NCI-H2196 treated with DMSO at 0.1 percent for 48 hours (cell line): ENCODE results near the gene MTHFD1L.
"Not testable (repeated sequence)": the region's sequence is repeated elsewhere in the genome, so short reads cannot be mapped to it uniquely, and the experiment has no call there.

Experiments used
- DNase-seq: peaks from one replicate; lab custom pipeline; 2025; ENCODE audit not compliant: unreplicated experiment; lab: John Stamatoyannopoulos, UW

MTHFD1L gene

GRCh38 chr6:151112884-151113283 is 247.4 kb downstream of the MTHFD1L start:
- DNase-seq = not testable (repeated sequence)

DNA sequence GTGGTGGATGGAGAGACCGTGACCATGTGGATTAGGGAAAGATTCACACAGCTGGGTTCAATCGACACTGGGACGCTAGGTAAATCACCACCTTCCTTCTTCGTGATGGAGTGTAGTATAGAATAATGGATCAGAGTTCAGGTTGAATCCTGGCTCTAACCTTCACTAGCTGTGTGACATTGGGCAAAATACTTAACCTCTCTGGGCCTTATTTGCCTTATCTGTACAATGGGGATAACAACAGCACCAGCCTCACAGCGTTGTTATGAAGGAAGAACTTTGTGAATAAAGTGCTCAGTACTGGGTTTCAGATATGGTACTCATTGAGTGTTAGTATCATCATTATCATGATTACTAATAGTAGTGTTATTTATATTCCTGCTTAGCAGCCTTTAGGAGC is 248.1 kb downstream of the MTHFD1L start:
- DNase-seq = no peak

DNA sequence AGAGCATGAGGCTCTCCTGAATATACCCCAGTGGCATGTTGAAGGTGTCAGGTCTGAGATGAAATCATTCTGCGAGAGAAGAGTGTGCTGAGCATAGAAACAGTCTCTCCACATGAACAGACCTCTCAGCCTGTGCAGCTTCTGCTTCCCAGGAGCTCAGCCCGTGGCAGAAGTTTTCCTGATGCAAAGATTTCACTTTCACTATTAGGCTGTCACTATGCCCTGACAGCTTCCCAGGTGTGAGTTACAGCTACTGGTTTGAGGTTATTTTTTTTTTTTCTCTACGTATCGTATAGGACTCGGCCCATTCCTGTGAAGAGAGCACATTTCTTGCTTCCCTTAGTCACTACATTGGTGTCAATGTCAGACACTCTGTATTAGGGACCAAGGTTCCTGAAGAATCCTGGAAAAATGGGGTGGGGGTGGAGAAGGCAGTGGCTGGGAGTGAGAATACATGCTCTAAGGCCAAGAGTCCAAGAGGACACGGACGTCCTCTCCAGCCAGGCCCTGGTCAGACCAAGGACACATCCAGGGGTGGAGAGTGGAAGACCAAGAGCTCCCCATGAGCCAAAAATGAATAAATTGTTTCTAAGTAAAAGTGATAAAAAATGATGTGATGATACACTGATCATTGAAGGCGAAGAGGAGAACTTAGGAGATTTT is 253.1 kb downstream of the MTHFD1L start:
- DNase-seq = no peak

GRCh38 chr6:151119823-151120524 is 254.5 kb downstream of the MTHFD1L start:
- no peak for DNase-seq

DNA sequence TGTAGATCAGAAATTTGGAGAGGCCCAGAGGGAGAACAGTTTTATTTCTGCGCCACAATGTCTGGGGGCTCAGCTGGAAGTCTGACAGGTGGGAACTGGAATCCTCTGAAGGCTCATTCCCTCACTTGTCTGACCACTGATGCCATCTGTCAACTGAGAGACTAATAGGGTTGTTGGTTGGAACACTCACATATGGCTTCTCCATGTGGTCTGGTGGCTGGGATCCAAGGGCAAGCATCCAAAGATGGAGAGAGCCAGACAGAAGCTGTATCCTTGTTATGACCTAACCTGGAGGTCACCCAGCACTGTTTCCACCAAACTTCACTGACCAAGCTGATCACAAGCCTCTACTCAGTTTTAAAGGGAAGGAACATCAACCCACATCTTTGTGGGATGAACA is 256.4 kb downstream of the MTHFD1L start:
- DNase-seq = no peak

- DNase-seq = not testable (repeated sequence)
These were observed 258.1 kb downstream of the MTHFD1L start for GRCh38 chr6:151123641-151124040.

DNA sequence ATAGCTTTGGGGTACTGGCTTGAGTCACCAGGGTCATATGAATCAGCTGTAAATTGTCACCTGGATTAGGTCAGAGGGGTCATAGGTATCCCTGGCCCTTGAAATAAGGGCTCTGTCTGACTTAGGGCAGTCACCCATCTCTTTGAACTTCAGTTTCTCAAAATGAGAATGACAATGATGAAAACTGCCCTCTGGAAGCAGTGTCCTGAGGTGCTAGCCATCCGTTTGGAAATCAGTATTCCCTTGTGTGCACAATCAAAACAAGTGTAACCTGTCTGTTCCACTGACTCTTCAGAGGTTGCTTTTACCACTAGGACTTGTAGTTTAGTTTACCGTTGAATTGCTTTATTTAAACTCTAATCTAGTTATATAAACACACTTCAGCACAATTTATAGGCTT is 259.7 kb downstream of the MTHFD1L start:
- DNase-seq = not testable (repeated sequence)

GRCh38 chr6:151125651-151126416 is 260.3 kb downstream of the MTHFD1L start:
- DNase-seq = not testable (repeated sequence)

DNA sequence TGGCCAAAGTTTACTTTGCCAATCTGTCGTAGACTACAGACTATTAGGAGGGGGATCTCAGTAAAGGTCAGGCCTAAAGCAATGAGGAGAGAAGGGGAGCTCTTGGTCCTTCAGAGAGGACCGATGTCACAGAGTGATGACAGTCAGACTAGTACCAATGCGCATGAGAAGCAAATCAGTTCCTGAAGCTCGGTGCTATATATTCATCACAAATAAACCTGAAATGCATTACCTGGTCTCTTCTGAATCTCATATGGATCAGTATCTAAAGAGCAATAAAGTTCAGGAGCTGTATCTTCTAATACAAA is 260.9 kb downstream of the MTHFD1L start:
- not testable (repeated sequence) for DNase-seq

- DNase-seq = not testable (repeated sequence)
These were observed 261.8 kb downstream of the MTHFD1L start for GRCh38 chr6:151127133-151127798.

- DNase-seq = no peak
These were observed 263.4 kb downstream of the MTHFD1L start for GRCh38 chr6:151128763-151129370.

GRCh38 chr6:151130329-151130728 is 264.8 kb downstream of the MTHFD1L start:
- DNase-seq = no peak

DNA sequence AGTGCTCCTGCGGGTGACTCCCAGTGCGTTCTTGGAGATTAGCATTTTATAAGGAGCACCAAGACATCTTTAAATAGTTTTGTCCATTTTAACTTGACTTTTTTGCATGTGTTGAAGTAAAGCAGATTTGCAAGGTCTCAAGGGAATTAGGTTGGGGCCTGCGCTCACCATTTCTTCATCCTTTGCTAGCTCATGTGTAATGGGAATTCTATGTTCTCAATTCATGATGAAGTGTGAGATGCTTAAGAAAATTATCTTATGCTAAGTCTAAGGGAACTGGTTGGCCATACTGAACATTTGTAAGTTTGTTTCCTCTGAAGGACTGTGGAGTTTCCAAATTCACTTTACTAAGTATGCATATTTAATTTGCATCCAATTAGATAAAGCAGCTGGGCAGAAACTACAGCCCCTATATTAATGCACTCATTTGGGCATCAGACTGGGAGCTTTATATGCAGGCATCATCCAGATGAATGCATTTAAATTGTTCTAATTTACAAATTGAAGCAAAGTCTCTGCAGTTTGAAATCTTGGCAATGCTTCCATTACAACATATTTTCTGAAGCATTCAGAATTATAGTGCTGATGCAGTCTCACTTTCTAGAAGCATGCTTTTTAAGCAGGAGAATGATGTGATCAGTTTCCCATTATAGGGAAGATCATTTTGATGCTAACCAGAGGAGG is 266.0 kb downstream of the MTHFD1L start:
- DNase-seq = no peak

DNA sequence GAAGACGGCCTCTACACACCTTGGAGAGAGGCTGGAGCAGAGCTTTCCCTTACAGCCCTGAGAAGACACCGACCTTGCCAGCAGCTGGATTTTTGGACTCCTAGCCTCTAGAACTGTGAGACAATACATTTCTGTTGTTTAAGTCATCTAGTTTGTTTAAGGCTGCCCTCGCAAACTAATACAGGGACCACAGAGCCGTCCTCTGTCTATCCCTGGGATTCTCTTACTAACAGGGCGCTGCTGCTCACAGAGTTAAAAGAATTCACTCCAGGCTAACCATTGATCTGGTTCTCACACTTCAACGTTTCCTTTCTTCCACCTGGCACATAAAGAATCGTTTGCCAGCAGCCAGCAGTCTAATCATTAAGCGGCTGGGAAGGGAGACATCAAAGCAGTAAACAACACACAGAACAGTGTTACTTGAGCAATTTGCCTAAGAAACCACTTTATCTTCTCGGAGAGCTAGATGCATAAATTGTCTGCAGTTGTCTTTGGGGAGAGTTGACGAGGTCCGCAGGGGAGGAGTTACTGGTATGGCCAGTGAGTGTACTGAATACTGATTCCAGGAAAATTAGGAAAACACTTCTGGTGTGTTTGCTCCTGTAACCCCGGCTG is 270.7 kb downstream of the MTHFD1L start:
- DNase-seq = no peak

DNA sequence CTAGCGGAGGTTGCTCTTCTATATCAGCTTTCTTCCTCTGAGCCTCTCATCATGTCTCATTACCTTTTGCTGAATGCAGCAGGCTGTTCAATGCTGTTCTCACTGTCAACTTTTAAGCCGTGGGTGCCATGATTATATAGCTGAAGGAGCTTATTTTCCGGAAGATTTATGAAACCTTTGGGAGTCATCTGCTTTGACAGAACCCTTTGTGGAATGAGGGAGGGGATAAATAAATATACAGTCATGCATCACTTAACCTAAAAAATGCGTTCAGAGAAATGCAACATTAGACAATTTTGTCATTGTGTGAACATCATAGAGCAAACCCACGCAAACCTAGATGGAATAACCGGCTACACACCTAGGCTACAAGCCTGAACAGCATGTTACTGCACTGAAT is 272.0 kb downstream of the MTHFD1L start:
- no peak for DNase-seq

DNA sequence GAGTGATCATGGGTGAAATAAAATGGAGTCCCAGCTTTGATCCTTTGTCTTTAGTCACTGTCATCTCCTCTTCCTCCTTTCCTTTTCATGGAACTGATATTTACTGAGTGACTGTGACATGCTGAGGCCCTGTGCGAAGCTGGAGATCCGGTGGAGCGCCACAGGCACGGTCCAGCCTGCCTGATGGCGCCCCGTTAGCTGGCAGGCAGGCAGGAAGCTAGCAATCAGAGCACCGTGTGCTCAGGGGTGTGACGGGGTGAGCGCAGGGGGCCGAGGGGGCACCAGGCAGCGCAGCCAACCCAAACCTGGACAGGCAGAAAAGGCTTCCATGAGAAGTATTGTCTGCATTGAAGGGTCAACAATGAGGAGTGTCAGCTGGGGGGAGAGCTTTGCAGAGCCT is 274.0 kb downstream of the MTHFD1L start:
- DNase-seq = no peak

GRCh38 chr6:151140767-151141166 is 275.3 kb downstream of the MTHFD1L start:
- no peak for DNase-seq

- DNase-seq = no peak
These were observed 276.2 kb downstream of the MTHFD1L start for GRCh38 chr6:151141685-151142084.

- DNase-seq = no peak
These were observed 277.2 kb downstream of the MTHFD1L start for GRCh38 chr6:151142676-151143075.

- no peak for DNase-seq
These were observed 277.8 kb downstream of the MTHFD1L start for GRCh38 chr6:151143337-151143736.
